Suprapubic skin (tissue), 3 donors: ENCODE measurements around the gene NIPAL3.

ENCODE experiments used
- POLR2AphosphoS5 ChIP-seq, 3 donors: sonication (generic); formaldehyde crosslinking; IDR thresholded peaks; one replicate each; pipeline ENCODE4 v1.6.1; 2017; ENCODE audit warnings: antibody characterized with exemption in 3 of 3
- TF ChIP-seq, protein P1 (sequence below), 2 donors: fragments of 200-600 bp in 1 of 2; fragments of 450-650 bp in 1 of 2; sonication (generic) in 1 of 2; IDR thresholded peaks; one replicate each; pipeline ENCODE4 v1.5.1; 2016 to 2019; ENCODE audit warnings: antibody characterized with exemption in 2 of 2, mild to moderate bottlenecking in 1 of 2, moderate library complexity in 1 of 2

DNA sequence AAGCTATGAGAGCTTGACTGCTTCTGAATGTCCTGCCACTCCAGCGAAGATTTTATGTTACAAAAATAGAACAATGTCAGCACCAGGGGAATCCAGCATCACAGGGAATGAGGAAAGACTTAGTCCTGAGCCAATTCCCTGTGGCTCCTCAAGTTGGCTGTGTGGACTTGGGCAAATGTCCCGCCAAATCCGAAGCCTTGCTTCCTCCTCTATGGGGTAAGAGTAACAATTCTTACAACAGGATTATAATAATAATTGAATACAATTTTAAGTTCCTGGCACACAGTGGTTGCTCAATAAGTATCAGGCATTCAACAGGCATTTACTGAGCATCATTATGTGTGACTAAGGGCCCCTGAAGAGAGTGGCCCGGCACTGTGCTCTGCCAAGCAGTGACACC, 46.4 kb upstream of the NIPAL3 start:
- TF ChIP-seq, protein P1, sequence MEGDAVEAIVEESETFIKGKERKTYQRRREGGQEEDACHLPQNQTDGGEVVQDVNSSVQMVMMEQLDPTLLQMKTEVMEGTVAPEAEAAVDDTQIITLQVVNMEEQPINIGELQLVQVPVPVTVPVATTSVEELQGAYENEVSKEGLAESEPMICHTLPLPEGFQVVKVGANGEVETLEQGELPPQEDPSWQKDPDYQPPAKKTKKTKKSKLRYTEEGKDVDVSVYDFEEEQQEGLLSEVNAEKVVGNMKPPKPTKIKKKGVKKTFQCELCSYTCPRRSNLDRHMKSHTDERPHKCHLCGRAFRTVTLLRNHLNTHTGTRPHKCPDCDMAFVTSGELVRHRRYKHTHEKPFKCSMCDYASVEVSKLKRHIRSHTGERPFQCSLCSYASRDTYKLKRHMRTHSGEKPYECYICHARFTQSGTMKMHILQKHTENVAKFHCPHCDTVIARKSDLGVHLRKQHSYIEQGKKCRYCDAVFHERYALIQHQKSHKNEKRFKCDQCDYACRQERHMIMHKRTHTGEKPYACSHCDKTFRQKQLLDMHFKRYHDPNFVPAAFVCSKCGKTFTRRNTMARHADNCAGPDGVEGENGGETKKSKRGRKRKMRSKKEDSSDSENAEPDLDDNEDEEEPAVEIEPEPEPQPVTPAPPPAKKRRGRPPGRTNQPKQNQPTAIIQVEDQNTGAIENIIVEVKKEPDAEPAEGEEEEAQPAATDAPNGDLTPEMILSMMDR (IDR thresholded peaks at IDR 0.05), result no peak
- peak in 2 of 3 donors; percentile 44 to 83 for TF ChIP-seq POLR2AphosphoS5 (IDR thresholded peaks at IDR 0.05)
